HepG2 (cell line): ENCODE measurements around the gene FGGY. TPM values are rescaled to one million over a fixed set of nuclear protein-coding genes. Genes with fewer than 3 reads are reported as not detected.

Experiments used
- BCL6 ChIP-seq: IDR thresholded peaks from 2 replicates; pipeline ENCODE4 v1.6.1; 2016; ENCODE audit warnings: missing genetic modification reagents, missing compliant biosample characterization
- DR1 ChIP-seq: sonication (generic); formaldehyde crosslinking; IDR thresholded peaks from 2 replicates; pipeline ENCODE4 v1.8.0; 2021; ENCODE audit warnings: mild to moderate bottlenecking, missing genetic modification reagents, inconsistent platforms
- ELF3 ChIP-seq: IDR thresholded peaks from 2 replicates; pipeline ENCODE4 v1.6.1; 2016; ENCODE audit warnings: missing genetic modification reagents, missing compliant biosample characterization
- FOXA3 ChIP-seq: IDR thresholded peaks from 2 replicates; pipeline ENCODE4 v1.6.1; 2016; ENCODE audit warnings: missing genetic modification reagents, missing compliant biosample characterization
- FOXJ3 ChIP-seq: sonication (generic); formaldehyde crosslinking; IDR thresholded peaks from 2 replicates; pipeline ENCODE4 v1.4.0; 2020; ENCODE audit warnings: missing genetic modification reagents, mild to moderate bottlenecking, borderline replicate concordance
- GFI1 ChIP-seq: sonication (generic); formaldehyde crosslinking; IDR thresholded peaks from 2 replicates; pipeline ENCODE4 v1.5.0; 2020; ENCODE audit warnings: missing genetic modification reagents, mild to moderate bottlenecking, borderline replicate concordance
- HDAC2 ChIP-seq: sonication (generic); formaldehyde crosslinking; IDR thresholded peaks from 2 replicates; pipeline ENCODE4 v1.4.0; 2020; ENCODE audit warnings: missing genetic modification reagents
- IRX3 ChIP-seq: sonication (generic); formaldehyde crosslinking; IDR thresholded peaks from 2 replicates; pipeline ENCODE4 v1.8.1; 2023; ENCODE audit warnings: mild to moderate bottlenecking, low read depth, missing genetic modification reagents, borderline replicate concordance
- ISL2 ChIP-seq: sonication (generic); formaldehyde crosslinking; IDR thresholded peaks from 2 replicates; pipeline ENCODE4 v1.5.0; 2020; ENCODE audit warnings: missing genetic modification reagents
- NCOA2 ChIP-seq: sonication (generic); formaldehyde crosslinking; IDR thresholded peaks from 2 replicates; pipeline ENCODE4 v1.8.0; 2022; ENCODE audit warnings: inconsistent platforms
- NFIC ChIP-seq: IDR thresholded peaks from 2 replicates; pipeline ENCODE4 v1.6.1; 2012; ENCODE audit warnings: mild to moderate bottlenecking, low read length, inconsistent platforms
- NR2F6 ChIP-seq, 2 experiments: IDR thresholded peaks; 2 replicates each; pipeline ENCODE4 v1.6.1; 2016; ENCODE audit warnings: antibody characterized with exemption in 1 of 2, mild to moderate bottlenecking in 1 of 2
- PATZ1 ChIP-seq: sonication (generic); formaldehyde crosslinking; IDR thresholded peaks from 2 replicates; pipeline ENCODE4 v1.4.0; 2020; ENCODE audit warnings: missing genetic modification reagents
- PITX1 ChIP-seq: sonication (generic); formaldehyde crosslinking; IDR thresholded peaks from 2 replicates; pipeline ENCODE4 v1.5.1; 2020; ENCODE audit warnings: mild to moderate bottlenecking, missing genetic modification reagents
- POGZ ChIP-seq: sonication (generic); formaldehyde crosslinking; IDR thresholded peaks from 2 replicates; pipeline ENCODE4 v1.4.0; 2020; ENCODE audit warnings: mild to moderate bottlenecking, missing genetic modification reagents
- RARA ChIP-seq: IDR thresholded peaks from 2 replicates; pipeline ENCODE4 v1.6.1; 2016; ENCODE audit warnings: missing genetic modification reagents, missing compliant biosample characterization
- SIX1 ChIP-seq: sonication (generic); formaldehyde crosslinking; IDR thresholded peaks from 2 replicates; pipeline ENCODE4 v1.4.0; 2020; ENCODE audit warnings: missing genetic modification reagents, borderline replicate concordance
- SUZ12 ChIP-seq: fragments of 150-350 bp; IDR thresholded peaks from 2 replicates; pipeline ENCODE4 v1.6.1; 2014; ENCODE audit warnings: low read depth, low read length
- TCF7 ChIP-seq: sonication (generic); IDR thresholded peaks from 2 replicates; pipeline ENCODE4 v1.6.1; 2016; ENCODE audit warnings: antibody characterized with exemption, low read depth
- TEAD3 ChIP-seq: optimal IDR thresholded peaks from 2 replicates; pipeline ENCODE3; 2016; ENCODE audit warnings: borderline replicate concordance
- YEATS4 ChIP-seq: sonication (generic); formaldehyde crosslinking; IDR thresholded peaks from 2 replicates; pipeline ENCODE4 v1.4.0; 2020; ENCODE audit warnings: missing genetic modification reagents, borderline replicate concordance
- ZFP36 ChIP-seq: fragments of 150-350 bp; IDR thresholded peaks from 2 replicates; pipeline ENCODE4 v1.6.1; 2018; ENCODE audit warnings: borderline replicate concordance, low read length, low read depth; ENCODE audit not compliant: partially characterized antibody
- ZNF331 ChIP-seq: sonication (generic); formaldehyde crosslinking; IDR thresholded peaks from 2 replicates; pipeline ENCODE4 v1.4.0; 2020; ENCODE audit warnings: missing genetic modification reagents
- ZNF34 ChIP-seq: sonication (generic); formaldehyde crosslinking; IDR thresholded peaks from 2 replicates; pipeline ENCODE4 v1.4.0; 2020; ENCODE audit warnings: mild to moderate bottlenecking, missing genetic modification reagents, borderline replicate concordance
- ZNF556 ChIP-seq: sonication (generic); formaldehyde crosslinking; IDR thresholded peaks from 2 replicates; pipeline ENCODE4 v1.4.0; 2020; ENCODE audit warnings: mild to moderate bottlenecking, missing genetic modification reagents, borderline replicate concordance
- ZNF609 ChIP-seq: sonication (generic); formaldehyde crosslinking; IDR thresholded peaks from 2 replicates; pipeline ENCODE4 v1.4.0; 2020; ENCODE audit warnings: mild to moderate bottlenecking, missing genetic modification reagents, borderline replicate concordance
- polyA plus RNA-seq, 8 experiments: library from polyadenylated mRNA; depleted of rRNA in 3 of 8; stranded (reverse) in 7 of 8; unstranded in 1 of 8; fragments of >200 nt; fragmentation: Illumina TruSeq in 4 of 8; extraction: Trizol in 4 of 8; gene quantifications; 2 replicates each; pipeline versions ENCODE4 v1.2.1 to v1.2.3, GENCODE V29; 2011 to 2016; ENCODE audit warnings: low read depth in 4 of 8, missing spikeins in 1 of 8, mixed read lengths in 1 of 8; ENCODE audit not compliant: insufficient read depth in 1 of 8
- total RNA-seq, 5 experiments: library from RNA; depleted of rRNA; stranded (reverse); fragments of >200 nt; fragmentation: Illumina TruSeq; extraction: Trizol; gene quantifications; 2 replicates each; pipeline ENCODE4 v1.2.3, GENCODE V29; 2016; ENCODE audit warnings: low read depth in 1 of 5

The FGGY gene
- total and polyA plus RNA-seq, 2 of the 13 experiments (the other 11 are each of a cell fraction or from before 2014, with no cell fraction given) = 15.7 to 27.5 TPM

- TF ChIP-seq HDAC2 = peak; percentile 40; the same call in 1 of the 2 replicates
- peak; percentile 89 for TF ChIP-seq TCF7
- TF ChIP-seq IRX3 (CRISPR knock-in tag) = no peak
- no peak for TF ChIP-seq ZNF34 (CRISPR knock-in tag)
- TF ChIP-seq ZNF556 (CRISPR knock-in tag) = peak; percentile 37; the same call in 1 of the 2 replicates
- peak; percentile 71; the same call in 1 of the 2 replicates for TF ChIP-seq ZNF609 (CRISPR knock-in tag)
- TF ChIP-seq NR2F6 (IDR thresholded peaks at IDR 0.05) = peak; percentile 64
- peak; percentile 76 for TF ChIP-seq NR2F6 (CRISPR knock-in tag; IDR thresholded peaks at IDR 0.05)
- peak; percentile 53; the same call in 1 of the 2 replicates for TF ChIP-seq ZNF331 (CRISPR knock-in tag)
- peak; percentile 87 for TF ChIP-seq BCL6 (CRISPR knock-in tag)
- peak; percentile 84 for TF ChIP-seq PITX1 (CRISPR knock-in tag)
- TF ChIP-seq SIX1 (CRISPR knock-in tag) = 0 out of 2 replicates have a peak, but pooled peaks have one; percentile 46
- TF ChIP-seq PATZ1 (CRISPR knock-in tag) = peak; percentile 21; the same call in 1 of the 2 replicates
- no peak for TF ChIP-seq YEATS4 (CRISPR knock-in tag)
- TF ChIP-seq TEAD3 (CRISPR knock-in tag) = peak; percentile 87
- peak; percentile 73 for TF ChIP-seq NFIC
- TF ChIP-seq FOXA3 (CRISPR knock-in tag) = peak; percentile 64
- no peak for TF ChIP-seq DR1 (CRISPR knock-in tag)
- peak; percentile 35; the same call in 1 of the 2 replicates for TF ChIP-seq POGZ (CRISPR knock-in tag)
- TF ChIP-seq ISL2 (CRISPR knock-in tag) = peak; percentile 86
- TF ChIP-seq SUZ12 = no peak
- 0 out of 2 replicates have a peak, but pooled peaks have one; percentile 11 for TF ChIP-seq ELF3 (CRISPR knock-in tag)
- peak; percentile 73; the same call in 1 of the 2 replicates for TF ChIP-seq GFI1 (CRISPR knock-in tag)
- peak; percentile 88 for TF ChIP-seq RARA (CRISPR knock-in tag)
- peak; percentile 74; the same call in 1 of the 2 replicates for TF ChIP-seq FOXJ3 (CRISPR knock-in tag)
- TF ChIP-seq ZFP36 = no peak
- TF ChIP-seq NCOA2 (CRISPR knock-in tag) = peak; percentile 69
Observed at GRCh38 chr1:59408608-59409240, 111.8 kb downstream of the FGGY start (continued).
